SU-DHL-6 (cell line): Measurements from ENCODE around the gene SENP3.

Experiments used
- H2AFZ ChIP-seq: fragments of 200-600 bp; sonication (generic); 2 replicates; pipeline ENCODE4 v1.6.1; 2014; ENCODE audit warnings: low read depth, mild to moderate bottlenecking, moderate library complexity, mixed read lengths, antibody characterized with exemption, low read length; ENCODE audit not compliant: severe bottlenecking
- H3F3A ChIP-seq: fragments of 200-600 bp; shearing (Covaris generic); 2 replicates; pipeline ENCODE4 v1.6.0; 2016; ENCODE audit warnings: antibody characterized with exemption, mild to moderate bottlenecking; ENCODE audit not compliant: insufficient read depth
- H3K27ac ChIP-seq: fragments of 200-600 bp; sonication (generic); 2 replicates; pipeline ENCODE4 v1.5.1; 2016; ENCODE audit warnings: low read depth, mild to moderate bottlenecking, low read length, moderate library complexity, mixed read lengths
- H3K27me3 ChIP-seq: fragments of 200-600 bp; sonication (generic), shearing (Covaris generic); 2 replicates; pipeline ENCODE4 v1.6.0; 2014; ENCODE audit warnings: mild to moderate bottlenecking, low read length
- H3K36me3 ChIP-seq: fragments of 200-600 bp; sonication (generic); 2 replicates; pipeline ENCODE4 v1.6.1; 2014; ENCODE audit warnings: mild to moderate bottlenecking, low read length, mixed read lengths
- H3K4me2 ChIP-seq: fragments of 300-600, 200-600 bp; shearing (Covaris generic), sonication (generic); 2 replicates; pipeline ENCODE4 v1.6.0; 2014; ENCODE audit warnings: low read length, low read depth, mild to moderate bottlenecking; ENCODE audit not compliant: poor library complexity, severe bottlenecking
- H3K4me3 ChIP-seq: fragments of 200-600 bp; sonication (generic); 2 replicates; pipeline ENCODE4 v1.5.1; 2014; ENCODE audit warnings: antibody characterized with exemption, low read length, mild to moderate bottlenecking, mixed read lengths; ENCODE audit not compliant: insufficient read depth, poor library complexity, severe bottlenecking
- H3K79me2 ChIP-seq: fragments of 200-600 bp; sonication (generic); 2 replicates; pipeline ENCODE4 v1.6.1; 2014; ENCODE audit warnings: mild to moderate bottlenecking, low read length, moderate library complexity; ENCODE audit not compliant: insufficient read depth
- H3K9ac ChIP-seq: fragments of 200-600 bp; sonication (generic); 2 replicates; pipeline ENCODE4 v1.7.0; 2014; ENCODE audit warnings: mild to moderate bottlenecking, low read length
- H3K9me2 ChIP-seq: fragments of 200-600 bp; sonication (generic); replicated peaks from 2 replicates; pipeline ENCODE4 v1.6.1; 2014; ENCODE audit warnings: low read length; ENCODE audit not compliant: insufficient read depth
- H3K9me3 ChIP-seq: fragments of 200-600 bp; sonication (generic); 2 replicates; pipeline ENCODE4 v1.6.1; 2014; ENCODE audit warnings: low read length, mixed read lengths; ENCODE audit not compliant: insufficient read depth
- H4K20me1 ChIP-seq: fragments of 200-600 bp; sonication (generic); 2 replicates; pipeline ENCODE4 v1.6.1; 2014; ENCODE audit warnings: low read depth, mild to moderate bottlenecking, antibody characterized with exemption, low read length, moderate library complexity, mixed read lengths
- EZH2phosphoT487 ChIP-seq: fragments of 200-600 bp; sonication (generic), shearing (Covaris generic); conservative IDR thresholded peaks from 2 replicates; pipeline ENCODE4 v1.6.1; 2018; ENCODE audit warnings: mild to moderate bottlenecking, antibody characterized with exemption, low read length, moderate library complexity, mixed read lengths
- TF ChIP-seq, protein P1 (sequence below): fragments of 200-600 bp; sonication (generic); IDR thresholded peaks from one replicate; pipeline ENCODE4 v1.5.1; 2017; ENCODE audit warnings: antibody characterized with exemption, mild to moderate bottlenecking, low read length, moderate library complexity; ENCODE audit not compliant: insufficient read depth, poor library complexity, severe bottlenecking

SENP3 gene

GRCh38 chr17:7574176-7574953, 12.6 kb downstream of the SENP3 start:
- Histone ChIP-seq H3F3A (peaks cover 83% of the 10 kb centered on the region), H2AFZ (no peak overlapping the region), H3K4me3 (peak overlapping the region; percentile 100), H3K27me3 (no peaks in the 10 kb centered on the region), H3K27ac (peak overlapping the region; percentile 94), H3K79me2 (peaks cover 35% of the 10 kb centered on the region), H3K9me2 (no peaks in the 10 kb centered on the region), H4K20me1 (peaks cover 32% of the 10 kb centered on the region), H3K9me3 (no peaks in the 10 kb centered on the region), H3K36me3 (peaks cover 38% of the 10 kb centered on the region), H3K4me2 (peak overlapping the region; percentile 71), H3K9ac (peak overlapping the region; percentile 100)
- TF ChIP-seq, protein P1, sequence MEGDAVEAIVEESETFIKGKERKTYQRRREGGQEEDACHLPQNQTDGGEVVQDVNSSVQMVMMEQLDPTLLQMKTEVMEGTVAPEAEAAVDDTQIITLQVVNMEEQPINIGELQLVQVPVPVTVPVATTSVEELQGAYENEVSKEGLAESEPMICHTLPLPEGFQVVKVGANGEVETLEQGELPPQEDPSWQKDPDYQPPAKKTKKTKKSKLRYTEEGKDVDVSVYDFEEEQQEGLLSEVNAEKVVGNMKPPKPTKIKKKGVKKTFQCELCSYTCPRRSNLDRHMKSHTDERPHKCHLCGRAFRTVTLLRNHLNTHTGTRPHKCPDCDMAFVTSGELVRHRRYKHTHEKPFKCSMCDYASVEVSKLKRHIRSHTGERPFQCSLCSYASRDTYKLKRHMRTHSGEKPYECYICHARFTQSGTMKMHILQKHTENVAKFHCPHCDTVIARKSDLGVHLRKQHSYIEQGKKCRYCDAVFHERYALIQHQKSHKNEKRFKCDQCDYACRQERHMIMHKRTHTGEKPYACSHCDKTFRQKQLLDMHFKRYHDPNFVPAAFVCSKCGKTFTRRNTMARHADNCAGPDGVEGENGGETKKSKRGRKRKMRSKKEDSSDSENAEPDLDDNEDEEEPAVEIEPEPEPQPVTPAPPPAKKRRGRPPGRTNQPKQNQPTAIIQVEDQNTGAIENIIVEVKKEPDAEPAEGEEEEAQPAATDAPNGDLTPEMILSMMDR = no peak
- TF ChIP-seq EZH2phosphoT487 = no peak

DNA sequence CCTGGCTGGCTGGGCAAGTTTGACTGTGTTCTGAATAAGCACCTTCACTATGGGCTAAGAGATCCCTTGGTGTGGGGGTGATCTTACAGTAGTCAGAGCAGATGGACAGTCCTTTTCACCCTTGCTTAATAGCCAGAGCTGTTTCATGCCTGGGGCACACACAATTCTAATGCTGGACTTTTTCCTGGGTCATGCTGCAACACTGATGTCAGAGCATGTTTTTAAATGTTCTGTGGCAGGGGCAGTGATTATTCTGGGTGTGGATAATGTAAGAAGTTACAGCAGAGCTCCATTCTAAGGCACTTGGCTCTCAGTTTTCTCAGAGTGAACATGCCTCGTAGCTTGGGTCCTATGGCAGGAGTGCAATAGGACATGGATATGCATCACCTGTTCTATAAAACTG, 13.8 kb downstream of the SENP3 start:
- Histone ChIP-seq H3K4me3 (no peak overlapping the region), H3K9me2 (no peaks in the 10 kb centered on the region), H3K9ac (no peak overlapping the region; the same call in 1 of the 2 replicates), H3F3A (peaks cover 87% of the 10 kb centered on the region), H3K36me3 (peaks cover 38% of the 10 kb centered on the region), H3K9me3 (no peaks in the 10 kb centered on the region), H3K4me2 (peak overlapping the region; percentile 71), H2AFZ (no peak overlapping the region), H3K79me2 (peaks cover 35% of the 10 kb centered on the region), H3K27ac (peak overlapping the region; percentile 4; the same call in 1 of the 2 replicates), H3K27me3 (no peaks in the 10 kb centered on the region), H4K20me1 (peaks cover 32% of the 10 kb centered on the region)
- TF ChIP-seq, protein P1 = no peak
- no peak for TF ChIP-seq EZH2phosphoT487

GRCh38 chr17:7575959-7576358, 14.2 kb downstream of the SENP3 start:
- Histone ChIP-seq H3K4me2 (no peak overlapping the region), H3K27ac (no peak overlapping the region), H3K9me3 (no peaks in the 10 kb centered on the region), H3K9me2 (no peaks in the 10 kb centered on the region), H3K27me3 (no peaks in the 10 kb centered on the region), H4K20me1 (peaks cover 32% of the 10 kb centered on the region), H3K79me2 (peaks cover 35% of the 10 kb centered on the region), H3F3A (peaks cover 87% of the 10 kb centered on the region), H3K4me3 (no peak overlapping the region), H2AFZ (no peak overlapping the region), H3K36me3 (peaks cover 38% of the 10 kb centered on the region), H3K9ac (no peak overlapping the region; the same call in 1 of the 2 replicates)
- no peak for TF ChIP-seq EZH2phosphoT487
- TF ChIP-seq, protein P1 = no peak
